Stimulated activated CD4-positive, alpha-beta T cell treated with anti-CD3 and anti-CD28 coated beads, TNF-alpha, amount 100 ng/mL, for 4 hours (primary cell): ENCODE data around the gene LAMA2.

Experiments
- DNase-seq, 3 experiments: peaks; one replicate each; pipeline ENCODE4 v3.0.0-alpha.2; 2020; ENCODE audit warnings: low read depth in 3 of 3

LAMA2 gene

DNA sequence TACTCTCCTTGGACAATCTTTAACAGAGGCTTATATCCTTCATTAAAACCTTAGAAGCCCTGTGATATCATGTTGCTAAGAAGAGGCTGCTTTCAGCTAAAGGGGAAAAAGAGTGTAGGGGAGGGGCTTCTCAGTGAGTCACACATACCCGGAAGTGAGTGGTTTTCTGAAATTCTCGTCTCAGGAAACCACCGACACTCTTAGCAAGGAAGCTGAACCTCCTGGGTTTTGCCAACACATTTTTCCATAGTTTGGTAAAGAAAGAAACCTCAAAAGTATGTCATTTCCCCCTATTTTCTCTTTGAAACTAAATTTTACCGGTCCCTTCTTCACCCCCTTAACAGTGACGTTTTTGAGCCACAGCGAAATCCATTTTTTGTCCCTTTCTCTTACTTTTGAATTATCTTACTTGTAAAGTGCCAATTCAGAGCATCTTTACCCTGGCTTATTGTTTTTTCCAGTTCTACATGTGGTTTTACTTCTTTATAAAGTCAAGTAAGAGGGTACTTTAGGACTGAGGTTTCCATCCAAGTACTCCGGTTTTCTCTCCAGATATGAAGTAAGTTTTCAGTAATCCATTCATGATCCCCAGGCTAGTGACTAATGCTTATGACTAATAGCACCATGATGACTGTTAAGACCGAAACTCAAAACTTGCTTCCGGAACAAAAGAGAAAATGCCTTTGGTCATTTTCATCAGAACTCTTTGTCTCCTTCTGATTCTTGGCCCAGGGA, 607.8 kb downstream of the LAMA2 start:
- DNase-seq: peak in 2 of 3 experiments; percentile 47 to 54

DNA sequence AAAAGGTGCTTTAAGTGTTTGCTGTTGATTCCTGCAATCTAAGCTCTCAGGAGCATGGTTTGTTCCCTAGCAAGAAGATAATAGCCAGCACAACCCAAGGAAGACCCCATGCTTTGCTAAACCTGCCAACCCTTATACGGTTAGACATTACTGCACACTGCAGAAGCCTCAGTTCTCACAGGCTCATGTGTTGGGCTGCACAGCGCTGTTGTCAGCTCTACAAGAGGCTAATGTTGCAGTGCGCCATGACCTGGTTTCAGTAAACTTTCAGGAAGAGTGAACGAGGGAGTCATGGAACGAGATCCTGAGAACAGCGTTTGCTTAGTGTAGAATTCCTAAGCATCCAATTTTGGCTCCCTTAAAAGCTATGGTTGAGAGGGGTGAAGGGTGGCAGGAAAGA, 608.5 kb downstream of the LAMA2 start:
- DNase-seq: no peak

DNA sequence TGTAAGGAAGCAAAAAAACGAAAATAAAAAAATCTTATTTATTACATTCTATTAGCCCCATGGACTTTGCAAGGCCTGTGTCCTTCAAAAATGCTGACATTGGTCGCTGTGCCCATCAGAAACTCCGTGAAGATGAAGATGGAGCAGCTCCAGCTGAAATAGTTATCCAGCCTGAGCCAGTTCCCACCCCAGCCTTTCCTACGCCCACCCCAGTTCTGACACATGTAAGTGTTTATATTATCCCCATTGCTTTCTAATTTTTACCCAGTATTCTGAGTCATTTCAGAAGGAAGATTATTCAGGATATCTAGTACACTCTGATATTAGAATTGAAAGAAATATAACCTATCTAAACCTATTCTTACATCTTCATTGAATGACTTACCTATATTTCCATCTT, 609.3 kb downstream of the LAMA2 start:
- no peak for DNase-seq

DNA sequence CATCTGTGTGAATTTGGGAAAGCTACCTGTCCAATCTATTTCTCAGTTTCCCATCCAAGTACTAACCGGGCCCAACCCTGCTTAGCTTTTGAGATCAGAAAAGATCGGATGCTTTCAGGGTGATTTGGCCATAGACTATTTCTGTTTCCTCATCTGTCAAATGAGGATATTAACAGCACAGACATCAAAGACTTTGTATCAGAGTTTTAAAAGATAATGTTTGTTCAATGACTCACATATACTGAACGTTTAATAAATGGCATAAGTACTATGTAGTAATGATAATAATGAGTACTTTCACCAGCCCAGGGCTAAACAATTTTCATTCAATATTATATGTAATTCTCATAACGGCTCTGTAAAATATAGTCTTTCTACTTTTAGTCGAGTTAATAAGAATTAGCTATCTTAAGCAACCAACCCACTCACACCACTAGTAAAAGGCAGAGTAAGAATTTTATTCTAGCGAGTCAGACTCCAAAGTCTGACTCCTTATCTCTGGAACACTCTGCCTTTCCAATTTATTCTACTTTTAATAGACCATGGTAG, 610.5 kb downstream of the LAMA2 start:
- no peak for DNase-seq

DNA sequence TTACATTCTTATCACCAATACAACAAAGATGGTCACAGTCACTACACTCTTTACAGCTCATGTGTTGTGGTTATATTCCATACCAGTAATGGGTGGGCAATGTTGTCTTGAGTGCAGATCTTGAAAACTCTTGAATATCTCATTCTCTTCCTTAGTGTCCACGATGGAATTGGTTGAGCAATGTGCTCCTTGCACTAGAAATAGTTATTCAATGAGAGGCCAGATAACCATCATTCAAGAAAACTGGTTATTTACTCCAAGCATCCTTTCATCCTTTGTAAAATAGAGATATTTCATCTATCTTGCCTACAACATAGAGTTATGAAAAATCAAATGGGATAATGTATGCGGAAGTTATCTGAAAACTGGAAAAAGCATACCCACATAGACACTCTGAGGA, 611.2 kb downstream of the LAMA2 start:
- DNase-seq: no peak

DNA sequence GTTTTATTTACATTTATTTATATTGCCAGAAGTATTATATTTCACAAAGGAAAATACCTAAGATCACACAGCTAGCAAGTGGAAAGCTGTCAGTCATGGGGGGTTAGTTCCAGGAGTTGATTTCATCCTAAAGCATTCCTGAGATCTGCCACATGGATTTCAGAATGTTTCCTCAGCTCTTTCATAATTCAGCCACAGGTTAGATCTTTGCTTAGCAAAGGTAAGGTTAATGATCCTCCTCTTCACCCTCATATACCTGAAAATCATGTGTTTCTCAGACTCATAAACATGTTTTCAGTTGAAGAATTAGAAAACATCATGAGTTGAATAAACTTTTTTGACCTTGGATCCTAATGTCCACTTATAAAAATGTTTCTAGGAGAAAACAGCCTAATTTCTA, 611.6 kb downstream of the LAMA2 start:
- DNase-seq: no peak

DNA sequence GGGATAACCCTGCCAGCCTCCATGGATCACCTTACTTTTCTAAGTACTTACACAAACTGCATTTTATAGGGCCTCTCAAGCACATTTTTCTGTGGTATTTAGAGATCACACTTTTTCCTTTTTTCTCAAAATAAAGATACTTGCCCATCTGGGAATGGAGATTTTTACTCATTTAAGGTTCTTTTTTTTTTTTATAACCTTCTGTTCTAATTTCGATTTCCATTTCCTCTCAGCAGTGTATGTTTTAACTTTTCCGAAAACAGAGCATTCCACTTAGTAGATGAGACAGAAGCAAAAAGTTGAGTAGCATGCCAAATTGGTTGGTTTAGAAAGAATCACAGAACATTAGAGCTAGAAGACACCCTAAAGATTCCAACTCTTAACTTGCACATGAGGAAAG, 612.7 kb downstream of the LAMA2 start:
- DNase-seq: no peak

DNA sequence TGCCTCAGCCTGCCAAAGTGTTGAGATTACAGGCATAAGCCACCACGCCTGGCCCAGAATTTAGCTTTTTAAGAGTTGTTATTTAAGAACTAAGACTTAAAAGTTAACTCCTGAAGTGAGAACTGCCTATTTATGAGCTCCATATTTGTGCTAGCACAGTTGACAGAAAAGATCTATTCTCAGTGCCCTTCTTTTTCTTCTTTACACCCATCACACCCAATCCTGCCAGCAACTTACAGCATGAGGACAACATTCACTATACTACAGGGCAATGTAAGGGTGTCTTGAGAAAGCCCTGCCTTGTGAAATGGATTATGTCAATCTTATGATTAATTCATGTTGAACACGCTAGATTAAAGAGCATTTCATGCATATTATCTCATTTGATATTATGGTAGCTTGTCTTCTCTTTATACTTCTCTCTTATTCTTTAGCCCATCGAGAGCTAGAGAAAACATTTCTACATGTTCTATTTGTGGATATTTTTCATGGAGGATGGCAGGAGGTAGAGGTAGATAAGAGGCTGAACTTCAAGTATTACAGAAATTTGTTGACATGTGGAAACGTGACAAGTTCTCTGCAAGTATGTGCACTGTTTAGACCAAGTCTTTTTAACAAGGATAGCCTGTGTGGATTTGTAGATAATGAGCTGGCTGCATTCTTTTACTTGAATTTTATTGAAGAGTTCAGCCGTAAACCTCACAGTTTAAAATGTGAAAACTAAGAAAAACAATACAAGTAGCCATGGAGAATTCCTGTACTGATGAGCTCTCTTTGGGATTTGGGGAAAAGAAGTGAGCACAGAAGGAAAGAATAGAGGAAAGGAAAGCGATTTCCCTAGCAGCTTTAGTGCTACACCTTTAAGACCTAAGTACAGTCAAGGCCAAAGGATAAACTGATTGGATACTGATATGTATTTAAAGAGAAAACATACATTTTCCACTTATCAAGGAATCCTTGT, 614.8 kb downstream of the LAMA2 start:
- DNase-seq: no peak

DNA sequence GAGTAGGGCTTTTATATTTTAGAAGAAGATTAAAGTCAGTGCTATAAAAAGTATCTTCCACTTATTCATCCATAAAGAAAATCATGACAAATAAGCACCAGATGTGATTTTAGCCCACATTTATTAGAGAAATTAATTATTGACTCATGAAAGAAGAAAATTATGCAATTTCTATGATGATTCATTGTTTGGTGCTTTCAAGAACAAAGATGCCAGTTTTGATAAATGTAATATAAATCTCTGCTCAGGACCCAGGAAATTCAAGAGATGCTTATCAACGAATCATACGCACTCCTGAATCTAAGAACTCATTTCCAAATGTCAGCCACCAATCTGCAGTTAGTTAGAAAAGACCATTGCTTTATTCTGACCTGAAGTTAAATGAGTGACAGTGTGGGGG, 615.6 kb downstream of the LAMA2 start:
- DNase-seq: no peak

DNA sequence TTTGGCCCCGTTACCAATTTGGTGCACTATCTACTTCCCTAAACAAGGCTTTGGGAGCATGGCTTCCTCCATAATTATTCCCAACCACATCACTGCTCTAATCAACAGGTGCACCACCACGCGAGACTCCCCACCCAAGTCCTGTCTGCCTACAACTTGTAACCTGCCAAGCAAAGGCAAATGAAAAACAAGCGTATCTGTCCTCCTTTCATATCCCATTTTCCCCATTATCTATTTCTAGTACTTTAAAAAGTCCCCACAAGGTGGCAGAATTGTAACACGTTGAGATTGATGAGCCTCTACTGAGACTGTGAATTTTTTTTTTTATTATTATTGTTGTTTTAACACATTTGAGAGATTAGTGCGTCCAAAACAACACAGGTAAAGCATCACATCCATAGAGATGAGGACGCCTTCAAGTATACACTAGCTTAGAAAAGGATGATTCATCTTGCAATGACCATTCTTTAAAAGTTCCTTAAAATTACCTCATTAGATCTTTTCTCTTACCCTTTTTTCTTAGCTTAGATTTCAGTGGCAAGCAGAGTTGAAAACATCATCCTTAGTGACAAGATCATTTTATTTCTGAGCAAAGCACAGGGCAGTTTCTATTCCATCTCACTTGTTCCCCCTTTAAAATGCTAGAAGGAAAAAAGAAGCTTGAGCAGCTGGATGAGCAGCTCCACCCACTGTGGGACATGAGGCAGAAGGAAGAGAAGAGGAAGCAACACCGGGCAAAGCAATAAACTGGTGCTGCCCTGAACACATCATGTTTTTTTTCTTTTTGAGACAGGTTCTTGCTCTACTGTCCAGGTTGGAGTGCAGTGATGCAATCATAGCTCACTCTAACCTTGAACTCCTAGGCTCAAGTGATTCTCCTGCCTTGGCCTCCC, 616.3 kb downstream of the LAMA2 start:
- DNase-seq: no peak

DNA sequence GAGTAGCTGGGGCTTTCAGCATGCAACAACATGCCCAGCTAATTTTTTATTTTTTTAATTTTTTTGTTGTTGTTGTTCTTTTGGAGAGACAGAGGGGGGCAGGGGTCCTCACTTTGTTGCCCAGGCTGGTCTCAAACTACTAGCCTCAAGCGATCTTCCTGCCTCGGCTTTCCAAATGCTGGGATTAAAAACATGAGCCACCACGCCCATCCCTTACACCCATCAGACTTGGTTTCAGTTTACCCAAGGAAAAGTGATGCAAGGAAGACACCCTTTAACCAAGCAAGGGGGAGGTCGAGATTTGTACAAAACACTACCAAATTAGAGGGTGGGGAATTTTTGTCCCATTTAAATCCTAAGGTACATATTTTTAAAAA, 616.9 kb downstream of the LAMA2 start:
- no peak for DNase-seq

DNA sequence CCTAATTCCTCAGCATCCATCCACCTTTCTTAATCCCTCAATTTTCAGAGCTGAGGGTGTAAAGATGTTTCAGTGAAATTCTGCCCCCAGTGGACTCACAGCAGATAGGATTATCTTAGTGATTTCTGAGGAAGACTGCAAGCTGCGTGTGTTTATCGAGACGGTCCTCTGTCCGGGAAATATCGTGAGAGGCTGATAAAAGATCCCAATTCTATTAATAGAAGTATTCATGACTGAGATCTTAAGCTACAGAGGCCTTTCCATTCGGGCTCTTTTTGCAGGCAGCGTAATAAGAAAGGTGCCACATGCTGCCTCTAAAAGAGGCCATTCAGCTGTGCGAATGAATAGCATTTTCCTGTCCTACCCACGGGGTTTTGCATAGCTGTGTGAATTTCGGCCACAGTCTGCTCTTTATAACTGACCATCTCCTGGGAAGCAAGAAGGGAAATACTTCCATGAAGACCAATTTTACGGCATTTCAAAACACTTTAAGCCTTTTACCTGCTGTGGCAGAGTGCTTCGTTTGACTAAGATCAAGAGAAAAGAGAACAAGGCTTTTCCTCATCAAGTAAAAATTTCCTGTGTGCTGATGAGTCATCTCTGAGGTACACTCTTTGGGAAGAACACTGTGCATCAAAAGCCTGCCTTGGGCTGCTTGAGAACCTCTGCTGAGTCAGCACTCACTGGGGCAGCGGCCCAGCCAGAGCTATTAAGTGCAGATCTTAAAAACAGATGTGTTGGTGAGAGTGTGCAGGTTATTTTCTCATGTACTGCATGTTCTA, 618.2 kb downstream of the LAMA2 start:
- peak in 2 of 3 experiments; percentile 35 to 42 for DNase-seq

DNA sequence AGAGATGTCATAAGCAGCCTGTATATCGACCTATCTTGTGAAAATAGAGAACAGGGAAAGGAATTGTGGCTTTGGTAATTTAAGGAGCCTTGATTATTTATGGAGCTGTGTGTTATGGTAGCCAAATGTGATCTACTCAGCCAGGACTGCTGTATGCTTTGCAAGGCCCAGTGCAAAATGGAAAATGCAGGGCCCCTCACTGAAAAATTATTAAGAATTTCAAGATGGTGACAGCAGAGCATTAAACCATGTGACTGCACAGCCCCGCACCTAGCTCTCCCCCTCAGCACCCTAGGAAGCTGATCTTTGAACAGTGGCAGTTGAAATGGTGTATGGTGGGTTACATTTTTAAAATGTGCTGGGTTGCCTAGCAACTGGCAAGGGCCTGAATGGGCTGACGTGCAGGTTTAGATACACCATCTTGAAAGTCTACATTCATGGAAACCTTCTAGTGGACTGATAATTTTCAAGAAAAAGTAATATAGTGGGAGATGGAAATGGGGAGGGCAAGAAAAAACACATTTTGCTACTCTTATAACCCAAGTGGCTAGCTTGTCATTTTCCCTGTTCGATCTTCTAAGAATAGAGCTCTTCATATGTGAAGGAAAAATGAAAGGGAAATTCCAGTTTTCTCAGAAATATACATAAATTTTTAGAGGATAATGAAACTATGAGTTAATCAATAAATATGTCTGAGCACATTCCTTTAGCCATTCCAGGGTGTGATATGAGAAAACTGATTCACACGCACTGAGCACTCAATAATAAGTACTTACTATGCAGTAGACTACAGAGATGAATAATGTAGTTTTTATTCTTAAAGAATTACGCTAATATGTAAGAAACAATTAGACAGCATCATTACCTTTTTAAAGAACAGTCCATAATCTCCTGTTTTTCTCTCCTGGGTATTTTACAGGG, 619.1 kb downstream of the LAMA2 start:
- DNase-seq: no peak

DNA sequence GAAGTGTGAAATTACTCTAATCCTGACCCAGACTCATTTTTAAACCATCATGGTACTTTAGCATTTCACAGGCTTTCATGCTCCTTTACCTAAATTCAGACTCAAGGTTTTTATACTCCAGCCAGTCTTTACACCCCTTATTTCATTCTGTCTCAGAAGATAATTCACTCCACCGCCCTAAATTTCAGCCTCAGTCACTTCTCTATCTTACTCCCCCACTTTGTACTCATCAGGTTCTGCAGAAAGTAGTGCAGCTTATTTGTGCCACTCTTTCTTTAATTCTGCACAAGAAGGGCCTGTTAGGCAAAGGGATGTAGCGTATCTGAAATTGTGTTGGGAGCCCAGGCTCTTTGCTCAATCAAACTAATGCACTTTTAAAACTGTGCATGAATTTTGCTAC, 621.5 kb downstream of the LAMA2 start:
- DNase-seq: no peak

DNA sequence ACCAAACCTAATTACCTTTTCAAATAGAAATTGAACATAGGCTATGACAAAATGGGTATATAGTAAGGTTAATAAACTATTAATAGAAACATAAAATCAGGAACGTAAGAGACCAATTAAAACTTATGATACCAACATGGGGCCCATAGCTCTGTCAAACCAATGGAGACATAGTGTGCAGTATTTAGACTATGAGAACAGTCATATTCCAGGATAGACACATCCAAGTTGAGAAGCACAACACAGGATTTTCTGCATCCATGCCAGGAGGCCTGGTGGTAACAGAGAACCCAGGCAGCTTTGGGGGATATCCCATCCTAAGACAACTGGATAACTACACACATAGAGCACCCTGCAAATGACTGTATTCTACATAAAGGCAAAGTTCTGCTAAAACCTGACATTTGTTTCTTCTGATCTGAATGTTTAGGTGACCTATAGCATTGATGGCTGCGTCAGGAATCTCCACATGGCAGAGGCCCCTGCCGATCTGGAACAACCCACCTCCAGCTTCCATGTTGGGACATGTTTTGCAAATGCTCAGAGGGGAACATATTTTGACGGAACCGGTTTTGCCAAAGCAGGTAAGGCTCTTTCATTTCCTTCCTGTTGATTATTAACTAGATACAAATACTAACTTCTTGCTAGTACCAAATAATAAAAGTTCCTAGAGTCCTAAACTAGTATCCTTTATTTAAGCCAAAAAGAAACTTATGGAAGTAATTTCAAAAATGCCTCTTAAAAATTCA, 624.3 kb downstream of the LAMA2 start:
- DNase-seq: no peak

DNA sequence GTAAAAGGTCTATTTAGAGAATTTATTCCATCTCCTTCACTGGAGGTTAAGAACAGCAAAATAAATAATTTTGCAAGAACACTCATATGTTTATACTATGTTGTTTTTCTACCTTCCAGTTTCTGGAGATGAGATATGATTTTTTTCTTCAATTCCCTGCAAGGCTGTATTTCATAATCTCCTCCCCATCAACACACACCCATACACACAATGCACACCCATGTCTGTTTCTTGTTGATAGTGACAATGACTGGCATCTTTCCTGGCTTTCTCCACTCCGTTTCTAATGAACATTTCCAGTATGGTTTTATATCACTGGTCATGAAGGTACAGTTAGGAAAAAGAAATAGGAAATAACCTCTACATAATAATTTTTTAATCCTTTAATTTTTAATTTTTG, 624.9 kb downstream of the LAMA2 start:
- no peak for DNase-seq

DNA sequence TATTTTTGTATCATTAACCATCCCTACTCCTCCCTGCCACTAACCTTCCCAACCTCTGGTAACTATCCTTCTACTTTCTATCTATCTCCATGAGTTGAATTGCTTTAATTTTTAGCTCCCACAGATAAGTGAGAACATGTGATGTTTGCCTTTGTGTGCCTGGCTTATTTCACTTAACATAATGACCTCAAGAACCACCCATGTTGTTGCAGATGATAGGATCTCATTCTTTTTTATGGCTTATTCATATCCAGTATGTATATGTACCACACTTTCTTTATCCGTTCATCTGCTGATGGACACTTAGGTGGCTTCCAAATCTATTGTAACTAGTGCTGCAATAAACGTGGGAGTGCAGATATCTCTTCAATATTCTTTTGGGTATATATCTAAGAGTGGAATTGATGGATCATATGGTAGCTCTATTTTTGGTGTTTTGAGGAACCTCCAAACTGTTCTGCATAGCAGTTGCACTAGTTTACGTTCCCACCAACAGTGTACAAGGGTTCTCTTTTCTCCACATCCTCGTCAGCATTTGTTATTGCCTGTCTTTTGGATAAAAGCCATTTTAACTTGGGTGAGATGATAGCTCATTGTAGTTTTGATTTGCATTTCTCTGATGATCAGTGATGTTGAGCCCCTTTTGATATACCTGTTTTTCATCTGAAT, 625.7 kb downstream of the LAMA2 start:
- no peak for DNase-seq

DNA sequence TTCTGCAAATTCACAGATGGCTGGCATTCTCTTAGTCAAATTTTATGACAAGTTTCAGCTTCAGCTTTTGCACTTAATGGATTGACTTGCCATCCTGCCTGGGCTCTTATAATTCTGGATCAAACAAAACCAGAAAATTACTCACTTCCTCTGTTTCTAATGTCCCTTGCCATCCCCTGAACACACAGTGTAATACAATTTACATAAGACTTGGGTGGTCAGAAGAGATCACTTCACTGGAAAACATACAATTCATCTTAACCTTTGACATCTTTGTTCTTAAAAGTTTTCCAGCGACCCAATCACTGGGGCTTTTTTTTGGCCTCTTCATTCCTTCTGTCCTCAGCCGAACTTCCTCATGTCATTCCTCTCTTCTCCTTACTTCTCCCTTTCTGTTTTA, 628.0 kb downstream of the LAMA2 start:
- no peak for DNase-seq

DNA sequence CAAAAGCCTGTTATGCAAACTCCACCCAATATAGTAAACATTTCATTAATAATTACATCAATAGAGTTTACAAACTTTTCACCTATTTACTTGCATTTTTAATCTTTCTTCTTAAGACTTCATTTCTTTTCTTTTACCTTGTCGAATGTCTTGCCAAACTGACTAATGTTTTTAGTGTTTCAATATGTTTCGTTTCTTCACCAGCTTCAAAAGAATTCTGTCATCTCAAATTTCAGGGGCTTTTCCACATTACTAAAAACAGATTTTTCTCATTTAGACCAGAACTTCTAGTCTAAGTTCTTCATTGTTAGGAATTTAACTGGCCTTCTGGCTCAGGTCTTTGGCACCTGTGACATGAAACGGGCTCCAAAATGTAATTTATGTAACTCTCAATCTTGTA, 630.5 kb downstream of the LAMA2 start:
- DNase-seq: no peak
